Keratinocyte (primary cell): ENCODE data around the gene PRKD1. TPM values are rescaled to one million over a fixed set of nuclear protein-coding genes. Genes with fewer than 3 reads are reported as not detected.

Experiments used
- DNase-seq: peaks from one replicate; pipeline ENCODE4 v3.0.0-alpha.2; 2011; ENCODE audit warnings: low read depth, missing footprints, low spot score
- FAIRE-seq: peaks from 2 replicates; lab custom pipeline; 2011; peaks lifted over from hg19 to GRCh38; lab: Jason Lieb, UNC
- H2AFZ ChIP-seq: 2 replicates; pipeline ENCODE4 v1.6.0; 2012; ENCODE audit warnings: low read length, control low read depth, inconsistent platforms; ENCODE audit not compliant: control insufficient read depth
- H3K27ac ChIP-seq: 2 replicates; pipeline ENCODE4 v1.5.1; 2011; ENCODE audit warnings: low read length; ENCODE audit not compliant: control insufficient read depth, insufficient read depth
- H3K27me3 ChIP-seq: 3 replicates; pipeline ENCODE4 v1.6.0; 2011; ENCODE audit warnings: low read length; ENCODE audit not compliant: control insufficient read depth, insufficient read depth; ENCODE audit errors: extremely low read depth
- H3K36me3 ChIP-seq, 2 experiments: 2 replicates in 1 of 2; 3 replicates in 1 of 2; pipeline ENCODE4 v1.5.1; 2011; ENCODE audit warnings: low read length in 2 of 2, mild to moderate bottlenecking in 1 of 2; ENCODE audit not compliant: control insufficient read depth in 2 of 2, insufficient read depth in 2 of 2; ENCODE audit errors: extremely low read depth in 1 of 2
- H3K4me1 ChIP-seq: 3 replicates; pipeline ENCODE4 v1.5.1; 2011; ENCODE audit warnings: low read length; ENCODE audit not compliant: control insufficient read depth, insufficient read depth; ENCODE audit errors: extremely low read depth
- H3K4me2 ChIP-seq: 3 replicates; pipeline ENCODE4 v1.6.0; 2011; ENCODE audit warnings: low read depth, low read length; ENCODE audit not compliant: control insufficient read depth, insufficient read depth; ENCODE audit errors: extremely low read depth
- H3K4me3 ChIP-seq, 3 experiments: fragments of 200-600 bp in 1 of 3; sonication (generic) in 1 of 3; 2 replicates in 2 of 3; 3 replicates in 1 of 3; pipeline ENCODE4 v1.5.1; 2011 to 2016; ENCODE audit warnings: low read length in 3 of 3, mild to moderate bottlenecking in 3 of 3, control low read depth in 2 of 3, inconsistent platforms in 1 of 3, low read depth in 1 of 3, mixed read lengths in 1 of 3, mixed run types in 1 of 3, moderate library complexity in 1 of 3; ENCODE audit not compliant: control insufficient read depth in 2 of 3, insufficient read depth in 2 of 3; ENCODE audit errors: extremely low read depth in 1 of 3
- H3K79me2 ChIP-seq: 2 replicates; pipeline ENCODE4 v1.6.0; 2012; ENCODE audit warnings: low read length; ENCODE audit not compliant: control insufficient read depth, insufficient read depth
- H3K9ac ChIP-seq: 3 replicates; pipeline ENCODE4 v1.6.0; 2011; ENCODE audit warnings: low read length; ENCODE audit not compliant: control insufficient read depth, insufficient read depth; ENCODE audit errors: extremely low read depth
- H3K9me1 ChIP-seq: 3 replicates; pipeline ENCODE4 v1.6.0; 2011; ENCODE audit warnings: low read length; ENCODE audit not compliant: control insufficient read depth, insufficient read depth; ENCODE audit errors: extremely low read depth
- H3K9me3 ChIP-seq: 2 replicates; pipeline ENCODE4 v1.5.1; 2012; ENCODE audit warnings: low read depth, low read length; ENCODE audit not compliant: control insufficient read depth
- H4K20me1 ChIP-seq: 3 replicates; pipeline ENCODE4 v1.6.0; 2011; ENCODE audit warnings: low read length; ENCODE audit not compliant: control insufficient read depth, insufficient read depth; ENCODE audit errors: extremely low read depth
- CTCF ChIP-seq, 3 experiments: IDR thresholded peaks in 1 of 3; conservative IDR thresholded peaks in 1 of 3; optimal IDR thresholded peaks in 1 of 3; 2 replicates in 2 of 3; 3 replicates in 1 of 3; pipeline versions ENCODE3 to v1.5.1; 2011; ENCODE audit warnings: low read length in 3 of 3, mild to moderate bottlenecking in 3 of 3, moderate library complexity in 2 of 3, control low read depth in 1 of 3, inconsistent platforms in 1 of 3; ENCODE audit not compliant: insufficient read depth in 2 of 3; ENCODE audit errors: extremely low read depth in 1 of 3
- EZH2 ChIP-seq: IDR thresholded peaks from one replicate; pipeline ENCODE4 v1.6.1; 2012; ENCODE audit warnings: inconsistent platforms, mild to moderate bottlenecking, low read length, moderate library complexity
- dilution Hi-C: fragments of 300-500 bp; cut with MboI; formaldehyde crosslinking; loops from one replicate; pipeline ENCODE4 v1.7.0; 2020; ENCODE audit warnings: low sequenced_read_pairs; ENCODE audit not compliant: extremely low pct_ligation_motif_present
- polyA plus RNA-seq, 5 experiments: library from polyadenylated mRNA; depleted of rRNA in 3 of 5; stranded (reverse) in 3 of 5; stranded (forward) in 1 of 5; unstranded in 1 of 5; fragments of >200 nt; gene quantifications; 1 replicate in 1 of 5; 2 replicates in 3 of 5; 3 replicates in 1 of 5; pipeline versions ENCODE4 v1.2.1 to v1.2.3, GENCODE V29; 2011 to 2012; ENCODE audit warnings: missing spikeins in 2 of 5, low read depth in 1 of 5, low replicate concordance in 1 of 5

The PRKD1 gene
- polyA plus RNA-seq, 1 donor (not counting 4 experiments of a cell fraction or from before 2014, with no cell fraction given): 0.49 TPM

GRCh38 chr14:29820785-29821184, 106.9 kb downstream of the PRKD1 start:
- Histone ChIP-seq H3K27ac (no peak overlapping the region), H4K20me1 (no peaks in the 10 kb centered on the region), H3K36me3 (no peaks in the 10 kb centered on the region), H3K9me3 (no peaks in the 10 kb centered on the region), H3K4me1 (no peaks in the 10 kb centered on the region), H3K79me2 (no peaks in the 10 kb centered on the region), H3K4me3 (no peak overlapping the region), H3K27me3 (no peaks in the 10 kb centered on the region), H3K9me1 (no peaks in the 10 kb centered on the region), H3K9ac (no peak overlapping the region), H3K4me2 (no peak overlapping the region), H2AFZ (no peak overlapping the region)
- dilution Hi-C loops: no loop called here
- FAIRE-seq: no peak
- DNase-seq: no peak
- TF ChIP-seq CTCF (optimal IDR thresholded peaks at IDR 0.05 in 1 of 3, IDR thresholded peaks at IDR 0.05 in 1 of 3, conservative IDR thresholded peaks at IDR 0.05 in 1 of 3; ENCODE audit: extremely low read depth in 1 of 3, insufficient read depth in 2 of 3, low read length in 3 of 3) (no peak), EZH2 (no peak)

- H3K4me1 ChIP-seq: no peaks in the 10 kb centered on the region
- DNase-seq (no peak), FAIRE-seq (no peak)
- H3K4me3 ChIP-seq: no peak overlapping the region
- no peaks in the 10 kb centered on the region for H3K27me3 ChIP-seq
- no peak for TF ChIP-seq CTCF (optimal IDR thresholded peaks at IDR 0.05 in 1 of 3, IDR thresholded peaks at IDR 0.05 in 1 of 3, conservative IDR thresholded peaks at IDR 0.05 in 1 of 3; ENCODE audit: extremely low read depth in 1 of 3, insufficient read depth in 2 of 3, low read length in 3 of 3)
- TF ChIP-seq EZH2: no peak
- H3K4me2 ChIP-seq: no peak overlapping the region
- H3K9me3 ChIP-seq: no peaks in the 10 kb centered on the region
- H3K9me1 ChIP-seq: no peaks in the 10 kb centered on the region
- H3K36me3 ChIP-seq: no peaks in the 10 kb centered on the region
- H3K27ac ChIP-seq: no peak overlapping the region
- H2AFZ ChIP-seq: no peak overlapping the region
- H3K79me2 ChIP-seq: no peaks in the 10 kb centered on the region
- no peak overlapping the region for H3K9ac ChIP-seq
- H4K20me1 ChIP-seq: no peaks in the 10 kb centered on the region
- dilution Hi-C loops: no loop called here
Observed at GRCh38 chr14:29817767-29818405, 109.8 kb downstream of the PRKD1 start.
